Ovary (tissue), 3 donors: Measurements from ENCODE around the gene MITF.

Source experiments
- POLR2A ChIP-seq: fragments of 450-650 bp; IDR thresholded peaks from one replicate; pipeline ENCODE4 v1.6.1; 2017; ENCODE audit warnings: antibody characterized with exemption, mild to moderate bottlenecking, moderate library complexity
- TF ChIP-seq, protein P1 (sequence below), 3 donors: fragments of 450-650 bp in 2 of 3; fragments of 200-600 bp in 1 of 3; IDR thresholded peaks; one replicate each; pipeline versions ENCODE4 v1.5.1 to v1.8.0; 2016 to 2022; ENCODE audit warnings: antibody characterized with exemption in 3 of 3, mild to moderate bottlenecking in 1 of 3
- donor health status: DM: no; HTN: no; CAD: no.

DNA sequence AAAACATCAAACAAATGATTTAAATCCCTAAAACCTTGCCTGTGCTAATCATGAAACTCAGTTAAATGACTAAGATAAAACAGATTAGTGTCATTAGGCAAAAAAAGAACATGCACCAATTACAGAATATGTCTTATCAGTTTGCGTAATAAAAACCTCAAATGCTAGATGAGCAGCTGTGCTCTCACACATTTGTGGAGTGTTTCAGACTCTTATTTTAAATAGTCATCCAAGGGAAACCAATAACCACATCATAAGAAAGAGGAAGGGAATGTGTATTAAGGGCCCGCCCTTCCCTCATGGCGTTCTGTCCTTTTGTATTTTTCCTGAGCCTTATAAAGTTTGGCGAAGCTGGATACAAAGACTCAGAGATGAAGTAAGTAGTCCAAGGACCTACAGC lies 266.8 kb downstream of the MITF start:
- TF ChIP-seq, protein P1, sequence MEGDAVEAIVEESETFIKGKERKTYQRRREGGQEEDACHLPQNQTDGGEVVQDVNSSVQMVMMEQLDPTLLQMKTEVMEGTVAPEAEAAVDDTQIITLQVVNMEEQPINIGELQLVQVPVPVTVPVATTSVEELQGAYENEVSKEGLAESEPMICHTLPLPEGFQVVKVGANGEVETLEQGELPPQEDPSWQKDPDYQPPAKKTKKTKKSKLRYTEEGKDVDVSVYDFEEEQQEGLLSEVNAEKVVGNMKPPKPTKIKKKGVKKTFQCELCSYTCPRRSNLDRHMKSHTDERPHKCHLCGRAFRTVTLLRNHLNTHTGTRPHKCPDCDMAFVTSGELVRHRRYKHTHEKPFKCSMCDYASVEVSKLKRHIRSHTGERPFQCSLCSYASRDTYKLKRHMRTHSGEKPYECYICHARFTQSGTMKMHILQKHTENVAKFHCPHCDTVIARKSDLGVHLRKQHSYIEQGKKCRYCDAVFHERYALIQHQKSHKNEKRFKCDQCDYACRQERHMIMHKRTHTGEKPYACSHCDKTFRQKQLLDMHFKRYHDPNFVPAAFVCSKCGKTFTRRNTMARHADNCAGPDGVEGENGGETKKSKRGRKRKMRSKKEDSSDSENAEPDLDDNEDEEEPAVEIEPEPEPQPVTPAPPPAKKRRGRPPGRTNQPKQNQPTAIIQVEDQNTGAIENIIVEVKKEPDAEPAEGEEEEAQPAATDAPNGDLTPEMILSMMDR (IDR thresholded peaks at IDR 0.05) = no peak
- no peak for TF ChIP-seq POLR2A
